DND-41 (cell line): ENCODE measurements around the gene PTGFRN.

Experiments
- CTCF ChIP-seq: IDR thresholded peaks from 2 replicates; pipeline ENCODE4 v1.5.1; 2012; ENCODE audit warnings: borderline replicate concordance, low read length, moderate library complexity, mild to moderate bottlenecking; ENCODE audit not compliant: poor library complexity, severe bottlenecking; ENCODE audit errors: extremely low read depth
- EZH2 ChIP-seq: IDR thresholded peaks from 3 replicates; pipeline ENCODE4 v1.6.1; 2012; ENCODE audit warnings: borderline replicate concordance, low read depth, mild to moderate bottlenecking, moderate library complexity, low read length, inconsistent platforms; ENCODE audit not compliant: severe bottlenecking

GRCh38 chr1:116945996-116946395 lies 36.3 kb downstream of the PTGFRN start:
- TF ChIP-seq CTCF (no peak), EZH2 (no peak)
